Measurements from ENCODE around the gene ABCC5.

The ABCC5 gene

DNA sequence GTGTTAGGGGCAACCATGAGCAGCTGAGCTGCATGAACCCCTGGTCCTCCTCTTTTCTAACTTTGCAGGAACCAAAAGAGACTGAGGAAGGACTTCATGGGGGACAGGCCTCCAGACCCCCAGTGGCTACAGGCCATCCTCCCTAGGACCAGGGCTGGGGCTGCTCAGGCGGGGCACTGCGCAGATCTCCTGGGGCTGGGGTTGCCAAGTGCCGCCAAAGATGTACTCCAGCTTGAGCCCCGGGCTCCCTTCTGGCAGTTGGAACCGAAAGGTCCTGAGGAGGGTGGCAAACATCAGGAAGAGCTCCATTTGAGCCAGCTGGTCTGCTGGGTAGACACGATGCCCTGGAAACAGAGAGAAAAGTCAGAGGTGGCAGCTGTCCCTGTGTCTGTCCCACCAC, 121.9 kb downstream of the ABCC5 start:
- Histone ChIP-seq H3F3A (ENCODE audit: low read depth) (no peaks in the 10 kb centered on the region), H3K9me3 (ENCODE audit: insufficient read depth, low read depth, low read length) (no peaks in the 10 kb centered on the region), H3K4me2 (ENCODE audit: low read depth, low read length, poor library complexity, severe bottlenecking) (no peak overlapping the region), H3K9ac (ENCODE audit: low read depth, low read length, poor library complexity, severe bottlenecking) (no peak overlapping the region), H3K9me2 (replicated peaks; ENCODE audit: low read depth, low read length) (no peaks in the 10 kb centered on the region), H3K36me3 (ENCODE audit: insufficient read depth, low read length) (no peaks in the 10 kb centered on the region), H3K4me3 (ENCODE audit: low read length, poor library complexity, severe bottlenecking) (no peak overlapping the region), H3K4me1 (ENCODE audit: insufficient read depth, low read length, poor library complexity, severe bottlenecking) (no peaks in the 10 kb centered on the region), H3K79me2 (ENCODE audit: insufficient read depth, low read length) (no peaks in the 10 kb centered on the region), H4K20me1 (ENCODE audit: insufficient read depth, low read length, poor library complexity, severe bottlenecking) (no peaks in the 10 kb centered on the region), H3K27me3 (ENCODE audit: insufficient read depth, low read length, poor library complexity, severe bottlenecking) (no peaks in the 10 kb centered on the region), H2AFZ (ENCODE audit: low read length) (peak overlapping the region; percentile 84)
- TF ChIP-seq, protein P1, sequence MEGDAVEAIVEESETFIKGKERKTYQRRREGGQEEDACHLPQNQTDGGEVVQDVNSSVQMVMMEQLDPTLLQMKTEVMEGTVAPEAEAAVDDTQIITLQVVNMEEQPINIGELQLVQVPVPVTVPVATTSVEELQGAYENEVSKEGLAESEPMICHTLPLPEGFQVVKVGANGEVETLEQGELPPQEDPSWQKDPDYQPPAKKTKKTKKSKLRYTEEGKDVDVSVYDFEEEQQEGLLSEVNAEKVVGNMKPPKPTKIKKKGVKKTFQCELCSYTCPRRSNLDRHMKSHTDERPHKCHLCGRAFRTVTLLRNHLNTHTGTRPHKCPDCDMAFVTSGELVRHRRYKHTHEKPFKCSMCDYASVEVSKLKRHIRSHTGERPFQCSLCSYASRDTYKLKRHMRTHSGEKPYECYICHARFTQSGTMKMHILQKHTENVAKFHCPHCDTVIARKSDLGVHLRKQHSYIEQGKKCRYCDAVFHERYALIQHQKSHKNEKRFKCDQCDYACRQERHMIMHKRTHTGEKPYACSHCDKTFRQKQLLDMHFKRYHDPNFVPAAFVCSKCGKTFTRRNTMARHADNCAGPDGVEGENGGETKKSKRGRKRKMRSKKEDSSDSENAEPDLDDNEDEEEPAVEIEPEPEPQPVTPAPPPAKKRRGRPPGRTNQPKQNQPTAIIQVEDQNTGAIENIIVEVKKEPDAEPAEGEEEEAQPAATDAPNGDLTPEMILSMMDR (conservative IDR thresholded peaks at IDR 0.05; ENCODE audit: low read length): no peak
- TF ChIP-seq EZH2phosphoT487 (IDR thresholded peaks at IDR 0.05; ENCODE audit: borderline replicate concordance): no peak

DNA sequence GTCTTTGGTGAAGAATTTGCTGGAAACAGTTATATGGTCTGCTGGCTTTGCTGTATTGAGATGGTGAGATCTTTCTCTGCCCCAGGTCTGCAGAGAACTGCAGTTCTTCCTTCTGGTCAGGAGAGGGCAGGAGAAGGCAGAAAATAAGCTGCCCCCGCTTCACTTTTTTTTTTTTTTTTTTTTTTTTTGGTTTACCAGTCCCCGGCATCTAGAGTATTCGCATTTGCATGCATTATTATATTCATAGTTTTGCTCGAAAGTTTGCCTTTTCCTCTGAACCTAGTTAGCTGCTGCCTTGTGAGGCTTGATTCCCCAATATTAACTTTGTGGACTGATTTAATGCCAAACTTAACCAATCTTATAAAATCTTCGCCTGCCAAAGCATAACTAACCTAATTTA, 122.4 kb downstream of the ABCC5 start:
- peak overlapping the region; percentile 84 for H2AFZ ChIP-seq (ENCODE audit: low read length)
- H3K36me3 ChIP-seq (ENCODE audit: insufficient read depth, low read length): no peaks in the 10 kb centered on the region
- H3K9me2 ChIP-seq (replicated peaks; ENCODE audit: low read depth, low read length): no peaks in the 10 kb centered on the region
- no peak overlapping the region for H3K9ac ChIP-seq (ENCODE audit: low read depth, low read length, poor library complexity, severe bottlenecking)
- no peaks in the 10 kb centered on the region for H3K4me1 ChIP-seq (ENCODE audit: insufficient read depth, low read length, poor library complexity, severe bottlenecking)
- H3K4me2 ChIP-seq (ENCODE audit: low read depth, low read length, poor library complexity, severe bottlenecking): no peak overlapping the region
- no peaks in the 10 kb centered on the region for H3K79me2 ChIP-seq (ENCODE audit: insufficient read depth, low read length)
- H4K20me1 ChIP-seq (ENCODE audit: insufficient read depth, low read length, poor library complexity, severe bottlenecking): no peaks in the 10 kb centered on the region
- H3K27me3 ChIP-seq (ENCODE audit: insufficient read depth, low read length, poor library complexity, severe bottlenecking): no peaks in the 10 kb centered on the region
- TF ChIP-seq EZH2phosphoT487 (IDR thresholded peaks at IDR 0.05; ENCODE audit: borderline replicate concordance): no peak
- TF ChIP-seq, protein P1 (conservative IDR thresholded peaks at IDR 0.05; ENCODE audit: low read length): peak; percentile 83
- H3F3A ChIP-seq (ENCODE audit: low read depth): no peaks in the 10 kb centered on the region
- H3K4me3 ChIP-seq (ENCODE audit: low read length, poor library complexity, severe bottlenecking): no peak overlapping the region
- H3K9me3 ChIP-seq (ENCODE audit: insufficient read depth, low read depth, low read length): no peaks in the 10 kb centered on the region

DNA sequence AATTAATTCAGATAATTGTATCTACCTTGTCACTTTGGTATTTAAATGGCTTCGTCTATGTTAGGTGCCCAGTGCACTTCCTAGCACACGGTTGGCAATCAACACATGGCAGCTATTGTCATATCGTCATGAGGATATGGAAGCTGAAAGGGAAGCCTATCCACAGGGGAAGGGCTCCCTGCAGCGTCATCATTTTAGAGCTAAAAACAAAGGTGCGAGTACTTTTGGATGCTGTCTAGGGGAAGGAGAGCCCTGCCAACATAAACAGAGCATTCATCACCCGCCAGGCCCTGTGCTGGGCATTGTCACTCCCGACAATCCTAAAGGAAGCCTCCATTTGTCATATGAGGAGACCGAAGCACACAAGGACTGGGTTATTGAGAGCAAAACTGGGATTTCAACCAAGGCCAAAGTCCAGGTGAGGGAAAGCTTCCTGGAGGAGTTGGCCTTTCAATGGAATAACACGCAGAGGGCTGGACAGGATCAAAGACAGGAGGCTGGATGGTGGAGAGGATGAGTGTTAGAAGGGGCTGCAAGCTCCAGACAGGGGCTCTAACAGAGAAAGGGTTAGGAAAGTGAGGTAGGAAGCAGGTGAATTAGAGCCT, 125.0 kb downstream of the ABCC5 start:
- Histone ChIP-seq H3K4me1 (ENCODE audit: insufficient read depth, low read length, poor library complexity, severe bottlenecking) (no peaks in the 10 kb centered on the region), H3K9ac (ENCODE audit: low read depth, low read length, poor library complexity, severe bottlenecking) (no peak overlapping the region), H3K4me2 (ENCODE audit: low read depth, low read length, poor library complexity, severe bottlenecking) (no peak overlapping the region), H2AFZ (ENCODE audit: low read length) (no peak overlapping the region), H3K9me2 (replicated peaks; ENCODE audit: low read depth, low read length) (no peaks in the 10 kb centered on the region), H3K79me2 (ENCODE audit: insufficient read depth, low read length) (no peaks in the 10 kb centered on the region), H3K4me3 (ENCODE audit: low read length, poor library complexity, severe bottlenecking) (no peak overlapping the region), H4K20me1 (ENCODE audit: insufficient read depth, low read length, poor library complexity, severe bottlenecking) (no peaks in the 10 kb centered on the region), H3F3A (ENCODE audit: low read depth) (no peaks in the 10 kb centered on the region), H3K27me3 (ENCODE audit: insufficient read depth, low read length, poor library complexity, severe bottlenecking) (no peaks in the 10 kb centered on the region), H3K9me3 (ENCODE audit: insufficient read depth, low read depth, low read length) (no peaks in the 10 kb centered on the region), H3K36me3 (ENCODE audit: insufficient read depth, low read length) (no peaks in the 10 kb centered on the region)
- no peak for TF ChIP-seq EZH2phosphoT487 (IDR thresholded peaks at IDR 0.05; ENCODE audit: borderline replicate concordance)
- TF ChIP-seq, protein P1 (conservative IDR thresholded peaks at IDR 0.05; ENCODE audit: low read length): no peak

Measured in Loucy (cell line).